Trophoblast cell (in vitro differentiated cells and primary cell): ENCODE measurements around the gene KCNMA1.

ENCODE experiments used
- DNase-seq, 2 donors: peaks; one replicate each; pipeline ENCODE4 v3.0.0-alpha.2; 2016
- H2AFZ ChIP-seq: 2 replicates; pipeline ENCODE4 v1.6.1; 2013; ENCODE audit warnings: low read length, moderate library complexity, mild to moderate bottlenecking; ENCODE audit not compliant: insufficient read depth, poor library complexity
- H2AK5ac ChIP-seq: 2 replicates; pipeline ENCODE4 v1.6.1; 2013; ENCODE audit warnings: mild to moderate bottlenecking, low read length
- H2BK120ac ChIP-seq: 2 replicates; pipeline ENCODE4 v1.6.1; 2013; ENCODE audit warnings: low read length, mild to moderate bottlenecking, moderate library complexity; ENCODE audit not compliant: insufficient read depth, poor library complexity
- H2BK12ac ChIP-seq: 2 replicates; pipeline ENCODE4 v1.6.1; 2013; ENCODE audit warnings: mild to moderate bottlenecking, low read length, moderate library complexity
- H2BK5ac ChIP-seq: 2 replicates; pipeline ENCODE4 v1.6.1; 2013; ENCODE audit warnings: low read length, low read depth, moderate library complexity, mild to moderate bottlenecking; ENCODE audit not compliant: poor library complexity
- H3K14ac ChIP-seq: 2 replicates; pipeline ENCODE4 v1.6.1; 2013; ENCODE audit warnings: mild to moderate bottlenecking, low read length
- H3K18ac ChIP-seq: 2 replicates; pipeline ENCODE4 v1.6.1; 2013; ENCODE audit warnings: mild to moderate bottlenecking, low read length
- H3K23ac ChIP-seq: 2 replicates; pipeline ENCODE4 v1.6.1; 2013; ENCODE audit warnings: low read length
- H3K27ac ChIP-seq: 2 replicates; pipeline ENCODE4 v1.5.1; 2013; ENCODE audit warnings: low read depth, mild to moderate bottlenecking, inconsistent platforms, low read length, moderate library complexity
- H3K27me3 ChIP-seq: 2 replicates; pipeline ENCODE4 v1.6.1; 2013; ENCODE audit warnings: inconsistent platforms, mild to moderate bottlenecking, low read length, moderate library complexity; ENCODE audit not compliant: insufficient read depth
- H3K36me3 ChIP-seq, 2 experiments: 1 replicate in 1 of 2; 2 replicates in 1 of 2; pipeline ENCODE4 v1.6.1; 2013; ENCODE audit warnings: low read length in 2 of 2, mild to moderate bottlenecking in 2 of 2, moderate library complexity in 1 of 2; ENCODE audit not compliant: insufficient read depth in 2 of 2, control insufficient read depth in 1 of 2
- H3K4ac ChIP-seq: 2 replicates; pipeline ENCODE4 v1.6.1; 2013; ENCODE audit warnings: low read depth, mild to moderate bottlenecking, low read length, moderate library complexity
- H3K4me1 ChIP-seq, 2 experiments: 1 replicate in 1 of 2; 2 replicates in 1 of 2; pipeline ENCODE4 v1.6.1; 2013; ENCODE audit warnings: low read length in 2 of 2, mild to moderate bottlenecking in 2 of 2, moderate library complexity in 1 of 2; ENCODE audit not compliant: insufficient read depth in 2 of 2, control insufficient read depth in 1 of 2
- H3K4me2 ChIP-seq: 2 replicates; pipeline ENCODE4 v1.6.1; 2013; ENCODE audit warnings: inconsistent platforms, mild to moderate bottlenecking, low read length, moderate library complexity
- H3K4me3 ChIP-seq: 2 replicates; pipeline ENCODE4 v1.5.1; 2013; ENCODE audit warnings: mild to moderate bottlenecking, low read depth, low read length, inconsistent platforms
- H3K79me1 ChIP-seq: one replicate; pipeline ENCODE4 v1.6.1; 2013; ENCODE audit warnings: low read length
- H3K79me2 ChIP-seq: 2 replicates; pipeline ENCODE4 v1.6.1; 2013; ENCODE audit warnings: low read length, mild to moderate bottlenecking; ENCODE audit not compliant: control insufficient read depth, insufficient read depth, poor library complexity
- H3K9ac ChIP-seq: 2 replicates; pipeline ENCODE4 v1.6.1; 2013; ENCODE audit warnings: mild to moderate bottlenecking, low read length
- H3K9me3 ChIP-seq: 2 replicates; pipeline ENCODE4 v1.6.1; 2013; ENCODE audit warnings: low read depth, mild to moderate bottlenecking, control low read depth, inconsistent platforms, low read length; ENCODE audit not compliant: insufficient read depth
- H4K12ac ChIP-seq: 2 replicates; pipeline ENCODE4 v1.6.1; 2013; ENCODE audit warnings: low read depth, mild to moderate bottlenecking, low read length, moderate library complexity
- H4K8ac ChIP-seq: 2 replicates; pipeline ENCODE4 v1.6.1; 2013; ENCODE audit warnings: low read depth, mild to moderate bottlenecking, low read length, moderate library complexity
- H4K91ac ChIP-seq: one replicate; pipeline ENCODE4 v1.6.1; 2013; ENCODE audit warnings: low read depth, mild to moderate bottlenecking, low read length, moderate library complexity
- WGBS: extraction: QIAGEN DNeasy Blood & Tissue Kit; methylation state at CpG from one replicate; pipeline ENCODE4 v1.1.7; 2013; ENCODE audit warnings: missing lambda C conversion rate; ENCODE audit not compliant: insufficient read length, insufficient coverage; ENCODE audit errors: extremely low coverage; 5-methylcytosine and 5-hydroxymethylcytosine counted together

Gene KCNMA1

DNA sequence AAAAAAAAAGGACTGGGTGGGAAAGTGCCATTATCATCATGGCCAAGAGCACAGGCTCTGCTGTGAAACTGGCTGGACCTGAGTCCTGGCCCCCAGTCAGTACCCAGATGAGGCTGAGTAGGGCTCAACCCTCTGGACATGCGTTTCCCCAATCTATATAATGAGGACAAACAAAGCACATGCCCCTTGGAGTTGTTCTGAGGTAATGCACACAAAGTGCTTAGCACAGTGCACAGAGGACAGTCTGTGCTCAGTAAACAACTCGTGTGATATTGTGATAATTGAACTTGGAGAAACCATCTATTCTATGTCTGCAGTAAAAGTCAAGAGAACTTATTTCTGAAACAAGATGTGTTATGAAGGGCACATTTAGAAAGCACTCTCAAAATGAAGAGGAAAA is 138.8 kb downstream of the KCNMA1 start:
- Histone ChIP-seq H3K4ac (no peak overlapping the region), H2AFZ (no peak overlapping the region), H3K9ac (no peak overlapping the region), H4K12ac (no peak overlapping the region), H3K18ac (no peak overlapping the region), H3K27me3 (no peaks in the 10 kb centered on the region), H4K8ac (no peak overlapping the region), H2AK5ac (no peak overlapping the region), H2BK120ac (no peak overlapping the region), H3K4me1 (peaks cover 19 to 33% of the 10 kb centered on the region in 2 experiments), H2BK12ac (no peak overlapping the region), H3K4me3 (no peak overlapping the region), H3K27ac (no peak overlapping the region), H3K36me3 (peaks cover 0 to under 1% of the 10 kb centered on the region in 2 experiments), H3K79me2 (no peaks in the 10 kb centered on the region), H3K23ac (no peak overlapping the region), H3K14ac (no peak overlapping the region), H2BK5ac (no peak overlapping the region), H3K79me1 (peaks cover 12% of the 10 kb centered on the region), H3K4me2 (no peak overlapping the region), H4K91ac (no peak overlapping the region), H3K9me3 (no peaks in the 10 kb centered on the region)
- DNase-seq = no peak
- WGBS = no CpG with 5 or more reads among the region's 2 CpGs

- no peak overlapping the region for H2AFZ ChIP-seq
- H3K4ac ChIP-seq = no peak overlapping the region
- DNase-seq = no peak
- H3K9ac ChIP-seq = no peak overlapping the region
- H3K79me2 ChIP-seq = no peaks in the 10 kb centered on the region
- H3K18ac ChIP-seq = no peak overlapping the region
- H2BK12ac ChIP-seq = no peak overlapping the region
- H3K27me3 ChIP-seq = no peaks in the 10 kb centered on the region
- no peak overlapping the region for H3K14ac ChIP-seq
- H3K4me1 ChIP-seq = peaks cover 19 to 28% of the 10 kb centered on the region in 2 experiments
- H4K8ac ChIP-seq = no peak overlapping the region
- H3K23ac ChIP-seq = no peak overlapping the region
- H4K91ac ChIP-seq = no peak overlapping the region
- H2BK5ac ChIP-seq = no peak overlapping the region
- H2BK120ac ChIP-seq = no peak overlapping the region
- H3K4me2 ChIP-seq = no peak overlapping the region
- no peak overlapping the region for H3K27ac ChIP-seq
- peaks cover 11% of the 10 kb centered on the region for H3K79me1 ChIP-seq
- peaks cover 3% of the 10 kb centered on the region for H3K9me3 ChIP-seq
- H2AK5ac ChIP-seq = no peak overlapping the region
- H3K4me3 ChIP-seq = no peak overlapping the region
- peaks cover 4 to 7% of the 10 kb centered on the region in 2 experiments for H3K36me3 ChIP-seq
- no CpG with 5 or more reads among the region's 1 CpG for WGBS
- no peak overlapping the region for H4K12ac ChIP-seq
These were observed 139.4 kb downstream of the KCNMA1 start for GRCh38 chr10:77498210-77498609.

GRCh38 chr10:77497748-77498147 is 139.9 kb downstream of the KCNMA1 start:
- peaks cover 19 to 28% of the 10 kb centered on the region in 2 experiments for H3K4me1 ChIP-seq
- no peak overlapping the region for H4K12ac ChIP-seq
- no peak overlapping the region for H2AK5ac ChIP-seq
- H3K4ac ChIP-seq = no peak overlapping the region
- H3K4me2 ChIP-seq = no peak overlapping the region
- no peak overlapping the region for H3K4me3 ChIP-seq
- no peaks in the 10 kb centered on the region for H3K27me3 ChIP-seq
- no peak overlapping the region for H3K27ac ChIP-seq
- H2BK120ac ChIP-seq = no peak overlapping the region
- peaks cover 3% of the 10 kb centered on the region for H3K9me3 ChIP-seq
- no peak overlapping the region for H2AFZ ChIP-seq
- no peak overlapping the region for H3K9ac ChIP-seq
- DNase-seq = no peak
- no peak overlapping the region for H2BK5ac ChIP-seq
- H3K79me1 ChIP-seq = peaks cover 11% of the 10 kb centered on the region
- H4K91ac ChIP-seq = no peak overlapping the region
- H3K18ac ChIP-seq = no peak overlapping the region
- no peak overlapping the region for H4K8ac ChIP-seq
- H3K79me2 ChIP-seq = no peaks in the 10 kb centered on the region
- no peak overlapping the region for H2BK12ac ChIP-seq
- no peak overlapping the region for H3K14ac ChIP-seq
- no peak overlapping the region for H3K23ac ChIP-seq
- H3K36me3 ChIP-seq = peaks cover 6 to 10% of the 10 kb centered on the region in 2 experiments

GRCh38 chr10:77496941-77497420 is 140.6 kb downstream of the KCNMA1 start:
- Histone ChIP-seq H2BK5ac (no peak overlapping the region), H2BK120ac (no peak overlapping the region)

More at GRCh38 chr10:77496941-77497420, 140.6 kb downstream of the KCNMA1 start:
- peaks cover 6 to 10% of the 10 kb centered on the region in 2 experiments for H3K36me3 ChIP-seq
- H4K8ac ChIP-seq = no peak overlapping the region
- H2AFZ ChIP-seq = no peak overlapping the region
- H2AK5ac ChIP-seq = no peak overlapping the region
- no peak overlapping the region for H3K14ac ChIP-seq
- no peaks in the 10 kb centered on the region for H3K27me3 ChIP-seq
- H3K79me1 ChIP-seq = peaks cover 11% of the 10 kb centered on the region
- peak overlapping the region; percentile 47 for H2BK12ac ChIP-seq
- no peak for DNase-seq
- H3K18ac ChIP-seq = peak overlapping the region; percentile 12
- no peak overlapping the region for H3K4me3 ChIP-seq
- no peak overlapping the region for H3K27ac ChIP-seq
- H3K4me2 ChIP-seq = no peak overlapping the region
- H3K23ac ChIP-seq = no peak overlapping the region
- H3K4ac ChIP-seq = no peak overlapping the region
- WGBS = no CpG with 5 or more reads among the region's 3 CpGs
- no peak overlapping the region for H4K91ac ChIP-seq
- H3K9me3 ChIP-seq = peaks cover 3% of the 10 kb centered on the region
- H3K4me1 ChIP-seq = peaks cover 17 to 28% of the 10 kb centered on the region in 2 experiments
- no peaks in the 10 kb centered on the region for H3K79me2 ChIP-seq
- no peak overlapping the region for H3K9ac ChIP-seq
- H4K12ac ChIP-seq = no peak overlapping the region
